Measurements from ENCODE around the gene ANKRD49.
"Not testable (repeated sequence)": the region's sequence is repeated elsewhere in the genome, so short reads cannot be mapped to it uniquely, and the experiment has no call there.

ANKRD49 gene, protein sequence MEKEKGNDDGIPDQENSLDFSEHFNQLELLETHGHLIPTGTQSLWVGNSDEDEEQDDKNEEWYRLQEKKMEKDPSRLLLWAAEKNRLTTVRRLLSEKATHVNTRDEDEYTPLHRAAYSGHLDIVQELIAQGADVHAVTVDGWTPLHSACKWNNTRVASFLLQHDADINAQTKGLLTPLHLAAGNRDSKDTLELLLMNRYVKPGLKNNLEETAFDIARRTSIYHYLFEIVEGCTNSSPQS

DNA sequence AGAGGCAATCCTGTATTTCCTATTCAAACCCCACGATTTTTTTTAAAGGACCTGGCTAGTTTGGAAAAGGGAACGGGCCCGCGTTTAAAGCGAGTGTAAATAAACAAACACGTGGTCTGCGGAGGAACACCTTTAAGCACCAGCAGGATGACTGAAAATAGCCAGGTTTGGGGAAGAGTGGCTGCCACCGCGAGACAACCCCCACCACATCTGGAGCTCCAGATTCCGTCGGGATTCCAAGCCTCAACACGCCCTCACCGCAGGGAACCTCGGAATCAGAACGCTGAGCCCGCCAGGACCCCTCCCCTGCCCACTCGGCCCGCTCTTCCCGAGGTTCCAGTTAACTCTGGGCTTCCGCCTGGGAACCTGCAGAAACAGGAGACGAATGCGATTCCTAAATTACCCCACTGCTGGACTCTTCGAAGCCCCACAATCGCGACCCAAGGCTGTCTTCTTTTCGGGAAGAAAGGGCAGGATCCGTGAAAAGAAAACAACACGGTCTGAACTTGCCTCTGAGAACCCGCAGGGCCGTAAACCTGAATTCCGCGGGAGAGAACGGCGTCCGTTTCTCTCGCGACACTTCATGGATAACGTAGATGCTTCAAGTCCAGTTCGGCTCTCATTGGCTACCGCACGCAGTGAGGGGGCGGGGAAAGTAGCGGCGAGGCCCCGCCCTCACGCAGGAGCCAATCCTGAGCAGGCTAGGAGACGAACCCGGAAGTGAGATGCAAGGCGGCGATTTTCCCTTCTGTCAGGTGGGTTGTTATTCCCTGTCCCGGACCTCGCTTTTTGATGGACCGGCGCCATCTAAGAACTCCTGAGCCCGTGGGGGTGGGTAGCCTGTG, at the start of gene ANKRD49, which contains the start of gene MRE11:
TSS of gene ANKRD49 (plus strand) at position 704 of the 845 bp plus-strand sequence. CDS start 2,710 bp downstream, outside the sequence.
TSS of gene MRE11 (minus strand) at position 564 of the 845 bp plus-strand sequence. CDS start 1,043 bp downstream, outside the sequence.
- DNase-seq = peak; percentile 98

DNA sequence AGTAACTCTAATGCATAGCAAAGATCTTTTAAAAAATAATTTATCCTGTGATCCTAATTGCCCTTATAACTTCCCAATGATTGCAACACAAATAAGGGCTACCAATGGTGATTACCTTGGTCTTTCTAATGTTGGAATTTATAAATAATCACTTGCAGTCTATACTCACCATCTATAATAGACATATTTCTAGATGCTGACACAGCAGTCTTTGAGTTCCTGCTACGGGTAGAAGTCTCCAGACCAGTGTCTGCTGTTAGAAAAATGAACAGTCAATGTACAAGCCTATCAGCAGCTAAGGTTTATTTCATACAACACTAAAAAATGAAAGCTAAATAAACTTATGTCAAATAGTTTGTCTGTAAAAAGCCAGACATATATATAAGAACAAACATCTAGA, 48.1 kb upstream of the ANKRD49 start:
- no peak for DNase-seq

DNA sequence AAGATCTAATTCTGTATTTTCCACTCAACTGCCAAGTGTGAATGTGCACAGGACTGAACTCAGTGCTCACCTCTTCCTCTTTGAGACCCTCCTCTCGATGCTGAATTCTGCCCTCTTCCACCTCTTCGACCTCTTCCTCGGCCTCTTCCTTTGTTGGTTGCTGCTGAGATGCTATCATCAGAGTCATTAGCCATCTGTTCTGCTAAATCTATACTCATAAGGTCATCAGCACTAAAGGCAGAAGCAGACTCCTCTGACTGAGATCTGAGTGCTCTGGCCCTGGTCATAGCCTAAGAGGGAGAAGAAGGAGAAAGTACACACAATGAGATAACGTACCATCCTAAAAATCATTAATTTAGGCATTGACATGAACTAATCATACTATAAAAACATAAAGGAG, 46.6 kb upstream of the ANKRD49 start:
- DNase-seq = no peak

DNA sequence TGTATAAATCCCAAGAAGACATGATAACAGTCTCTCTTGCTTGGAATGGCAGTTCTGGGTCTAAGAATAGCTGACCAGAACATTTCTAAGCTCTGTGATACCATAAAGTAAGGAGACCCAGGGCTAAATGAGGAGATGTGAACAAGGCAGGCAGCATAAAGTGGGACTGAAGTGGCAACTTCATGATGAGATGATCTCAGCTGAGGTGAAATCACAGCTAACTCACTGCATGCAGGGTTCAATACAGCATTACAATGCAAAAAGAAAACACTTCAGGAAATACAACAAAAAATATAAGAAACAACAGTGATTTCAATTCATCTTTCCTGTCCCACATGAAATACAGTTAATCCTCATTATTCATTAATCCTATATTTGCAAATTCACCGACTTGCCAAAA, 44.8 kb upstream of the ANKRD49 start:
- DNase-seq = no peak

DNA sequence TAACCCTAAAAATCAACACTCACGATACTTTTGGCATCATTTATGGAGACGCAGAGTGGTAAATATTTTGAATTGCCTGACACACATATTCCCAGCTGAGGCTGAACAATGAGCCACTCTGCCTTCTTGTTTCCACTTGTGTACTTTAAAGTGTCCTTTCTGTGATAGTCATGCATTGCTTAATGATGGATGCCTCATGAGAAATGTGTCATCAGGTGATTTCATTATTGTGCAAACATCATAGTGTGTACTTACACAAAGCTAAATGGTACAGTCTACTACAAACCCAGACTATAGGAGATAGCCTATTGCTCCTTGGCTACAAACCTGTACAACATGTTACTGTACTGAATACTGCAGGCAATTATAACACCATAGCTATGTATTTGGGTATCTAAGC, 44.3 kb upstream of the ANKRD49 start:
- peak; percentile 67 for DNase-seq

DNA sequence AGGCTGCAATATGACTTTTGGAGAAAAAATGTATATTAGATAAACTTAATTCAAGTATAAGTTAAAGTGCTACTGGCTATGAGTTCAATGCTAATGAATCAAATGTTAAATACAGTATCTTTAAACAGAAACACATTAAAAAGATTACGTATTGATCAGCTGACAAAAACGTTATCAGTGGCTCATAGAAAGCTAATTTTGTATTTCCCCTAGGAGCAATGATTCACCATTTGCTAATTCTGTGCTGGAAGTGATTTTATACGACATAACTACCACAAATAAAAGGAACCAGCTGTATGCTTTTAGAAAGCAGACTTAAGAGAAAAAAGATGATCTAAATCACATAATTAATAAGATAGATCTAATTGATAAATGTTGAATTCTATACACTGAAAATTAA, 43.7 kb upstream of the ANKRD49 start:
- no peak for DNase-seq

DNA sequence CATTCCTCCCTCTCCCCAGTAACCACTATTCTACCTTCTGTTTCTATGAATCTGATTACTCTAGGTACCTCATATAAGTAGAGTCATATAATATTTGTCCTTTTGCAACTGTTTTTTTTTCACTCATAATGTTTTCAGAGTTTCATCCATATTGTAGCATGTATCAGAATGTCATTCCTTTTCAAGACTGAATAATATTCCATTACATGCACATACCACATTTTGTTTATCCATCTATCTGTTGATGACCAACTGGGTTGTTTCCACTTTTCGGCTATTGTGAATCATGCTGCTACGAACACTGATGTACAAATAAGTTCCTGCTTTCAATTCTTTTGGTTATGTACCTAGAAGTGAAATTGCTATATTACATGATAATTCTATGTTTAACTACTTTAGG, 40.8 kb upstream of the ANKRD49 start:
- no peak for DNase-seq

DNA sequence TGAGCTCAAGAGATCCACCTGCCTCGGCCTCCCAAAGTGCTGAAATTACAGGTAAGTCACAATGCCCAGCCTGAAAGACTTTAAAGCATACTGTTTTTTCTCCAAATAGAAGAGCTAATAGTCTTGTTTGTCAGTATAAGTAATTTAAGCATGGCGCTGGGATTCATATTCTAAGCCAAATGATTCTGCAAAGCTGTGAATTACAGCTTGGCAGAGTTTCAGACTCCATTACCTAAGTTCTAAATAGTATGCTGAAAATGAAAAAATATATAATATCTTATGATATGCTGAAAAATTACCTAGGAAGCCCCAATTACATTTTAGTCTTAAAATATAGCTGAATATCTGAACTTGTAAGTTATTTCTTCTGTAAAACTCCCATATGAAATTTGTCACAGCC, 39.5 kb upstream of the ANKRD49 start:
- DNase-seq = no peak

DNA sequence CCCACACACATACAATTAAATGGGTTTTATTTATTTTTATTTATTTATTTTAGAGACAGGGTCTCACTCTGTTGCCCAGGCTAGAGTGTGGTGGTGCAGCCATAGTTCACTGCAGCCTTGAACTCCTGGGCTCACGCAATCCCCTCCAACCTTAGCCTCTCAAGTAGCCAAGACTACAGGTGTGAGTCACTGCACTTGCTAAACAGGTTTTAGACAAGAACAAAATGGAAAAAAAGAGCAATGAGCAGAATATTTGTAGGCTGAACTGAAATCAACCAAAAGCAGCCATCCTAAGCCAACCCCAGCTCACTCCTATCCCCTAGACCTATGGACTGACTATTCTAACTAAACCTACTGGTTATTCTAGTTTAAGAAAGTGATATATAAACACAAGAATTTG, 37.9 kb upstream of the ANKRD49 start:
- DNase-seq = no peak

DNA sequence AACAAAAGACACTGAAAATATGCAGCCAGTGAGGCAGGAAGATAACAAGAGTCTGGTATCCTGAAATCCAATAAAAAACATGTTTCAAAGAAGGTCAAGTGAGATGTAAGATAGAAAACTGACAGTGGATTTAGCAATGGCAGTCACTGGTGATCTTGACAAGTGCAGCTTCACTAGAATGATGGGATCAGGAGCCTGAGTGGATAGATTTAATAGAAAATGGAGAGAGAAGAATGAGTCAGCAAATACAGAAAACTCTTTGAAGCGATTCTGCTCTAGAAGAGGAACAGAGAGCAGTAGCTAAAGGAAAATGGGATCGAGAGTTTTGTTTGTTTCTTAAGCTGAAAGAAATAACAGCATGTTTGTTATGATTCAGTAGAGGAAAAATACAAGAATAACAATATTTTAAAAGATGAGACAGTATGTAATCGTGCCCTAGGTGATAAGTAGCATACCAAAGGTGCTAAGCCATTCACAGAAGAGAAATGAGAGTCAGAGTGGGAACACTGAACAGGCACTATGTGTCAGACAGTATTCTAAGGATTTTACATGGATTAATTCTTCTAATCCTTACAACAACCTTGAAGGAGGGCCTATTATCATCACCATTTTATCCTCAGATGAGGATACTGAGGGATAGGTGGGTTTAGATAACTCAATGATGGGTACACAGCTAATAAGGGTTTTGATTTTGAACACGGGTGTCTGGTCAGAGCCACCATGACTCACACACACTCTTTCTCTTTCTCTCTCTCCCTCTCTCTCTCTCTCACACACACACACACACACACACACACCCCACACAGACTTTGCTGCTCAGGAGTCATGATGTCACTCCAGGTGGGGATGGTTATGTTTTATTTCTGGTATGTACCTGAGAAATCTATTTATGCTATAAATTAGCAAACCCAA, 36.4 kb upstream of the ANKRD49 start:
- no peak for DNase-seq

DNA sequence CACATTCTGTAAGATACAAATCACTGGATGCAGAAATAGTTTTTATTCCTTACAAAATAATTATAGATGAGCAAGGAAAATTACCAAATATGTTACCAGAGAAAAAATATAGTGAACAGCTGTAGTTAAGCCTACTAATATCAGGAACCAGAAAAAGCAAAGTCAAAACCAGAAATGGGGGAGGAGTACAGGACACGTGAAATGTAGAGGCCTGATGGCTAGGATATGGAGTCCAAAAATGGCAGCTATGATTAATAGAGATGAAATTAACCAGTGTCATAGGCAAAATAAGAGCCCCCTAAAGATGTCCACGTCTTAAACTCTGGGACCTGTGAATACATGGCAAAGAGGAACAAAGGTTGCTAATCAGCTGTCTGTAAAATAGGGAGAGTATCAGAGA, 34.2 kb upstream of the ANKRD49 start:
- DNase-seq = no peak

DNA sequence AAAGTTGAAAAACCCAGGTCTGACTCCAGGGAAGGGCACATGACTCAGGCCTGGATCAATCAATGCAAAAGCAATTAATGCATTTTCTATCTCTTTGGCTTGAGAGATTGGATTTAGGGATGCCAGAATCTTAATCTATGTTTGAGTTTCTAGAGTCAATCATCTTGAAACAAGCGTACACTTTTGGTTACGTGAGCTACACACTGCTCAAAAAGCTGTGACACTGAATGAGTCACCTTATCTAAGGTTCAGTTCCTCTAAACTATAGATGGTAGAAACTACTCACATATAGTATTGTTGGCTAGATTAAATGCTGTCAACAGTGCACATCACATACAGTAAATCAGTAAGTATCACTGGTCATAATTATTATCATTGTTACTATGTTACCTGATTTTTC, 24.4 kb upstream of the ANKRD49 start:
- no peak for DNase-seq

DNA sequence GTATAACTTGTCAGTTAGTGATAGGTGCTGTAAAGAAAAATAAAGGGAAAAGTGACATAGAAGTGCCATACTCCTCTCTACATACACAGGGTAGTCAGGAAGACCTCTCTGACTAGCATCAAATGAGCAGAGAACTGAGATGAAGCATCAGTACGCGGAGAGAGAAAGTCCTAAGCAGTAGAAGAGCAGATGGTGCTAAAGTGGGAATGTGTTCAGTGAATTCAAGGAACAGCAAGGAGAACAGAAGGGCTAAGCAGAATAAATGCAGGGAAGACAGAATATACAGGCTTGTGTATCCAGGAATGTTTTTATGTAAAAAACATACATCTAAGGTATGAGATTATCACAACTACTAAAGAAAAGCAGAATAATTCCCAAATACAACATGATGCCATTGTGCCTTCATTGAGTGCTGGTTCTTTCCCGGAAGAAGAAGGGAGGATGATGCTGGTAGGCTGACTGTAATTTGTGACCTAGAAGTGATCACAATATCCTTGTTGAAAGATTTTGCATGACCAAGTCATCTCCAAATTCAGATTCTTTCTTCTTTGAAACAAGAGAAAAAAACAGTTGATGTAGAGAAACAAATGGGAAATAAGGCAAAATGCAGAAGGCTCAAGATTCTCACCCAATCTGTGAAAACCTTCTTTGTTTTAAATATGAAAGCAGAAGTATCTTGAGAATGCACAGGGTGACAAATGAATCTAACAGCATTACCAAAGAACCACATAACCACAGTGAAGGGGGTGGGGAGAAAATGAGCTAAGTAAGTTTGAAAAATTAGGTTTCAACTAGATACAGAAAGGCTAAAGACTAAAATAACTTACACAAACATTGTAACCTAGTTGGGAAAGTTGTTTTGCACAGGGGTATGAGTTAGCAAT, 20.6 kb upstream of the ANKRD49 start:
- DNase-seq = no peak

DNA sequence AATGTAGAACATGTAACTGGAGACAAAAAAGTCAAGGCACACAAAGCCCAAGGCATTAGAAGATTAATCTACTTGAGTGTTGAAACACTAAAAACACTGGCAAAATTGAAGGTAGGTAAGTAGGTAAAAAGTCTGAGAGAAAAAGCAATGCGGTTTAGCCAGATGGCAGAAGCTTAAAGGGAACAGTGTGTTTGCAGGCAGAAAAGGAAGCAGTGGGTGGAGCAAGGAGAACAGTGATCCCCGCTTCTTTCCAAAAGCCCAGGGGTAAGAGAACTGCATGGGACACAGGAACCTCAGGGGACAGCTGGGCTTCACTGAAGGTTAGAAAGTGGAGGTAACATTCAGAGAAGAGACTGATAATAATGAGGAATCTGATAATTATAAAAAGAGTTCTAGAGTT, 16.2 kb upstream of the ANKRD49 start:
- no peak for DNase-seq

DNA sequence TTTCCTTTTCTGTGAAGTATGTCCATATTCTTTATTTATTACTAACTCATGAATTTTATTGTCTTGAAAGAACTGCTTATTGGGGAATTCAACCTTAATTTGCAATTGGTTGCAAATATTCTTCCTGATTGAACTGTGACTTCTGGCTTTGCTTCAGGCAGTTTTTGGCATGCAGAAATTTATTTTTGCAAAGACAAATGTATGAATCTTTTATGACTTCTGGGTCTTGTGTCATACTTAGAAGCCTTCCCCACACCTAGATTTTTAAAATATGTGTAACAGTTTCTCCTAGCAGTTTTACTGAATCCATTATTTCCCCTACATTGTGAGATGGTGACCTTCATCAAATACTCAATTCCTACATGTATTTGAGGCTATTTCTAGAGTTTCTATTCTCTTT, 12.4 kb upstream of the ANKRD49 start:
- no peak for DNase-seq

DNA sequence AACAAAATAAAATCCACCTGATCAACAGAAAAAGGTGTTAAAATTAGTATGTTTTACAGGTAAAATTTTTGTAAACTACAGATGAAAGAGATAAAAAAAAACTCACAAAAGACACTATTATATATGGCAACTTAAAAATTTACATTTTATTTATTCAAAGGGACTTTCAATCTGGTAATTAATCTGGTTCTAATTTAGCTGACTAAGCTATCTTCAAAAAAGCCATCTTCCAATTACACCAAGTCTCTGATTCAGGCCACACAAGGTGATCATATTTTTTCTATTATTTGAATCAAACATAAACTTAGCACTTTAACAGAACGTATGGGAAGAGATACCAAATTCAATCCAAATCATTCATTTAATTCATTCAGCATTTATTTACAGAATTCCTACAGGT, 7.7 kb upstream of the ANKRD49 start:
- no peak for DNase-seq

DNA sequence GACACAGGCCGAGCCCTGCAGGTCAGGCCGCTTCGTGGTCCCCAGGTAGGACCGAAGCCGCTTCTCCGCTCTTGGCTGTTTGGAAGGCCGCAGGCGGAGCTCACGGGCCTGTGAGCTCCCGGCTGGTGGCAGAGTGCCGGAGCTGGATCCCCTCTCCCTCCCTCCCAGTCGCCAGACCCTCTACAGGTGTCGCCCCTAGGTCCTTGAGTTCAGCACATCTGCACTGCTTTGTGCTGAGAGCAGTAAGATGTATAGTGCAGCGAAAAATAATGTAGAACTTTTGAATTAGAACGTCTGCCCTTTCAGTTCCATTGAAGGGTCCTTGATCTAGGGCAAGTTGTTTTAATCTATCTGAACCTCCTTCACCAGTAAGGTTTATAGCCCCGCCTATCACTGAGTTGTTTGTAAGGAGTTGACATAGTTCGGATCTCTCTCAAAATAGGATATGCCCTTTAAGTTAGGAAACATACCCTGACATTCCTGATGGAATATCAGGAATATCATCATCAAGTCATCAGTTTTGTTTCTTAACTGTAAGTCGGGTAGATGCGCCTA, 419 bp downstream of the ANKRD49 start:
- DNase-seq = peak; percentile 57

DNA sequence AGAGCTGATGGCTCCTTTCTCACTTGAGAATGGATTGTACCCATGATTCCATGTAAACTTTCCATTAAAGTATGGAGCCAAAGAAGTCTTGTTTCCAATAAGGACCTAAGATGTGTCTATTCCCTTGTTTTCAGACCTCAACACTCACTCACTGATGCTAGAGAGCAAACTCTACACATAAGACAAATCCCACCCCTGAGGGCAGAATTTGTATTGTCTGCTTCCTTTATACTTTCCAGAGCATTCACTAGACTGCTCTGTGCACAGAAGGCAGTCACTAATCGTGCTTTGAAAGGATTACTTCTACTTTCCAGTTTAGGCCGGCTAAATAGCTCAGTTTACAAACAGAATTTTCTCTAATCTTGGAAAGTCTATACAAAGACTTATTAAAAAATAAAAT, 6.4 kb downstream of the ANKRD49 start:
- no peak for DNase-seq

DNA sequence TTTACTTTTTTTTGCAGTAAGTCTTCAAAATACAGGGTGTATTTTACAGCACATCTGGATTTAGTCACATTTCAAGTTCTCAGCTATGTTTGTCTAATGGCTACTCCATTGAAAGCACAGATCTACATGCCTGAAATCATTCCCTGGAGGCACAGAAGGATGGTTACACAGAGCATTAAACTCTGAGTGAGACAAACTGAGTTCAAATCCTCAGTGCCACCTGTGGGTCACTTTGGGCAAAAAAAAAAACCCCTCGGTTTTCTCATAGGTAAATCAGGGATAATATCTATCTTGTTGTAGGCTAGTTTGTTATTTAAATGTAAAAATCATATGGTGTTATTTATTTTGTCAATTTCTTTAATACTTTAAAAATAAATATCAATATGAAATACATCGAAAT, 7.7 kb downstream of the ANKRD49 start:
- no peak for DNase-seq

DNA sequence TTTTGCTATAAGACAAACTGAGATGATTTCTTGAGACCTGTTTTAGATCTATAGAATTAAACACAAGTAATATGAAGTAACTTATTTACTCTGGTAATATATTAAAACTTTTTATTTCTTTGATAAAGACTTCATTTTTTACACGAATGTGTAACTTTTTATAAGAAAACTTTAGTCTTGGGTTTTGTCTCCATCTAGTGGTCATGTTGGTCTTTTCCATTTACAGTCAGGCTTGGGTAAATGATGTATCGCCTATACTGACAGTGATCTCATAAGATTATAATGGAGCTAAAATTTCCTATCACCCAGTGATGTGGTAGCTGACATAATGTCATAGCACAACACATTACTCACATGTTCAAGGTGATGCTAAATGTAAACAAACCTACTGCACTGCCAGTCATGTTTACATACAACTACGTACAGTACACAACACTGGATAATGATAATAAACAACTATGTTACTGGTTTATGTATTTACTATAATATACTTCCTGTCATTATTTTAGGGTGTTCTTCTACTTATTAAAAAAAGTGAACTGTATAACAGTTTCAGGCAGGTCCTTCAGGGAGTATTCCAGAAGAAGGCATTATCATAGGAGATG, 11.0 kb downstream of the ANKRD49 start:
- DNase-seq = peak; percentile 39

DNA sequence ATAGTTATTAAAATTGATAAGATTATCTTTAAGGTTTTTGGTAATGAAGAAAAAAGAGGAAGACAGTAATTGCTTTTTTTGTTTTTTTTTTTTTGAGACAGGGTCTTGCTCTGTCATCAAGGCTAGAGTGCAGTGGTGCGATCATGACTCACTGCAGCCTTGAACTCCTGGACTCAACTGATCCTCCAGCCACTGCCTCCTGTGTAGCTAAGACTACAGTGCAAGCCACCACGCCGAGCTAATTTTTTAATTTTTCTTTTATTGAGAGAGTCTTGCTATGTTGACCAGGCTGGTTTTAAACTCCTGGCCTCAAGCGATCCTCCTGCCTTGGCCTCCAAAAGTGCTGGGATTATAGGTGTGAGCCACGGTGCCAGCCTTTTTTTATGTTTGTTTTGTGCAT, 12.7 kb downstream of the ANKRD49 start:
- DNase-seq = not testable (repeated sequence)

DNA sequence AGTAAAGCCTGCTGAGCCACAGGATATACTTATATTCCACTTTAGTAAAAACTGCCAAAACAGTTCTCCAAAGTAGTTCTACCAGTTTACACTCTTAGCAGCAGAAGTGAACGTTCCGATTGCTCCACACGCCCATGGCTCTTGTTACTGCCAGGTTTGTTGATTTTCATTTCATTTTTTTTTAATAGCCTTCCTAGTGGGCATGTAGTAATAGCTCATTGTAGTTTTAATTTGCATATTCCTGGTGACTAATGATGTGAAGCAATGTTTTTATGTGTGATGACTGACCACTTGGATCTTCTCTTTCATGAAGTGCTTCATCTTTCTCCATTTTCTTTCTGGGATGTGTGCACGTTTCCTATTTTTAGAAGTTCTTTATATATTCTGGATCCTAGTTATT, 13.7 kb downstream of the ANKRD49 start:
- DNase-seq = no peak

Data from NCI-H774 (cell line).